HG02571 (cell line): ENCODE results near the gene CNTN1.

Experiments used
- ATAC-seq: cut with Tn5 transposase; IDR thresholded peaks from one replicate; pipeline ENCODE4 v1.9.1; 2021; ENCODE audit warnings: mild to moderate bottlenecking, moderate library complexity; ENCODE audit not compliant: unreplicated experiment

The CNTN1 gene

DNA sequence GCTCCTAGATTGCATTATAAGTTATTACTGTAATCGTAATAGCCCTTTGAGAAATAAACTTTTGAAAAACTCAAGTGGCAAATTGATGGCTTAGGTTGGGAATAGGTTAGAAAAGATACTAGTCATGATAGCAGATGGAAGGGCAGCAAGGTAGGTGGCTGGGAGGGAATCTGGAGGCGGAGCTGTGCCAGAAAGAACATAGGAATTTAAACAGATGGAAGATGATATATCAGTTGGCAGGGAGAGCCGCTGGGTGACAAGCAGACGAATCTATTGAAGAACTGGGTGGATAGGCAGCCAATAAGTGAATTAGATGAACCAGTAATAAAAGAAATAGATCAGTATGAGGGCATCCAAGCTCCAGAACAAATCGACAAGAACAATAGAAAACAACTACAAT, 142.1 kb downstream of the CNTN1 start:
- ATAC-seq, result no peak

DNA sequence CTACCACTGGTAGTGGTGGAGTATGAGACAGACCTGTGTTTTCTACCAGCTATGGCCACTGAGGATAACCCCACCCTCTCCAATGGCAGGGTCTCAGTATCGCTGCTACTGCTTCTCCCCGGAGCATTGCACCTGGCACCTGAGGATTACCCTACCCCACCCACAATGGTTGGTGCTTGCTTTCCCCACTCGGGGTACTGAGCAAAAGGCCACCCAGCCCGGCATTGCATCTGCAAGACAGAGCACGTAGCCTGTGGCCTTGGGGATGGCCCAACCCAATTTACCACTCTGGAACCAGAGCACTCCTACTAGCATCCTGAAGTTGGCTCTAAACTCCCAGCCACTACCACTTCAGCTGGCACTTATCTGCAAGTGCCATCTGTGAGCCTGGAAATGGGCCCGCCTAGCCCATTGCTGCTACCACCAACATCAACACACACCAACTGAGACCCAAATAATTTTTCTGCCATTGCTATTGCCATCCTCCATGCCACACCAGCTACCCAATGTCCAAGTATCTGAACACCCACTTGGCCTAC, 145.7 kb downstream of the CNTN1 start:
- no peak for ATAC-seq

DNA sequence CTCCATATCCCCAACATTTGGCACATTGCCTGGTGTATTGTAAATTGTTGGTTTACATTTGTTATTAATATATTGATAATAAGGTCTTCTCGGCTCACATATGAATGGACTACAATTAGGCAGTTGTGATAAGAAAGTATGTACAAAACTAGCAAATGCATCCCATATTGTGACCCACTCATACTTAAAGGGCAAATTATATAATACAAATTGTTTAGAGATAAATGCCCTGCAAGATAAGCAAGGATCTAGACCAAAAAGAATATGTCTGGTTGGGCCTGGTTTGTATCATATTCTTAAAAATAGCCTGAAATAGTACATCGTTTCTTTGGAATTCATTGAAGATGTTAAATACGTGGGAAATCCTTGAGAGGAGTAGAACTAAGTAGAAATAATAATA, 151.3 kb downstream of the CNTN1 start:
- ATAC-seq, result no peak

DNA sequence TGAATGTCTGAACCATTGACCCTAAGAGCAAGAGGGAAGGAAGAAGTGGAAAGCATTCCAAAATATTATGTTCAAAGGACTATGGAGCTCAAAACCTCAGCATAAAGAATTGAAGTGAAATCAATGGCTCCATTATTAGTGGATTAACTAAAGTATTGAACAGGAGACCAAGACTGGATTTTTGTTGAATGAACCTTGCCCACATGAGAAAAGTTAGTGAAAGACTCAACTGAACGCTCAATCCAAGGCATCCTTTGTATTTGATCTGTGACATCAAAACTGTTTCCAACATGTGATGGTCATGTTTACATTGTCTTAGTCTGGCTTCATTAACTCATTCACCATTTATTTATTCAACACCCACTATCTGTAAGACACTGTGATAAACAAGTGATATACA, 161.0 kb downstream of the CNTN1 start:
- no peak for ATAC-seq

DNA sequence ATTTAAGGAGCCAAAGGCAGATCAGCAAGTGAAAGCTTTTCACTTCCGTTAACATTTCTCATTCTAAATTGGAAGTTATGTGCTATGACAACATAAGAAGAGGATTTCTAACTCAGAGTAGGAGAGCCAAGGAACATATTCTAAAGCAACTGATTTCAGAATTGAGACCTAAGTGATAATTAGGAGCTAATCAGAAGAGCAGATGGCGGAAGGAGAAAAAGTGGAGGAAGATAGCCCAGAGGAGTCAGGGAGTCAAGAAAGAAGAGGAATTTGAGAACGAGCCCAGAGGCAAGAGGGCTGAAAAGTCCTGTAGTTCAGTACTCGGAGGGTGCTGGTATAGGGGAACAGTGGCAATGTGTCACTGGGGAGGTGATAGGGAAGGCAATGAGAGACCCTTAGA, 162.4 kb downstream of the CNTN1 start:
- no peak for ATAC-seq

DNA sequence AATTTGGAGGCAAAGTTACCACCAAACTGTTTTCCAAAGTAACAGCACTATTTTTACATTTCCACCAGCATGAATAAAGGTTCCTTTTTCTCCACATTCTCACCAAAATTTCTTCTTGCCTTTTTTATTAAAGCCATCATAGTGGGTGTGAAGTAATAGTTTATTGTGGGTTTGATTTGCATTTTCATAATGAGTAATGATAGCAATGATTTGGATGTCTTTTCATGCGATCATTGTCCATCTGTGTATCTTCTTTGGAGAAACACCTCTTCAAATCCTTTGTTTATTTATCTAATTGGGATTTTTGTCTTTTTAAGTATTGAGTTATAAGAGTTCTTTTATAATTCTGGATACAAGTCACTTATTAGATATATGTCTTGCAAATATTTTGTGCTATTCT, 172.7 kb downstream of the CNTN1 start:
- ATAC-seq, result no peak

DNA sequence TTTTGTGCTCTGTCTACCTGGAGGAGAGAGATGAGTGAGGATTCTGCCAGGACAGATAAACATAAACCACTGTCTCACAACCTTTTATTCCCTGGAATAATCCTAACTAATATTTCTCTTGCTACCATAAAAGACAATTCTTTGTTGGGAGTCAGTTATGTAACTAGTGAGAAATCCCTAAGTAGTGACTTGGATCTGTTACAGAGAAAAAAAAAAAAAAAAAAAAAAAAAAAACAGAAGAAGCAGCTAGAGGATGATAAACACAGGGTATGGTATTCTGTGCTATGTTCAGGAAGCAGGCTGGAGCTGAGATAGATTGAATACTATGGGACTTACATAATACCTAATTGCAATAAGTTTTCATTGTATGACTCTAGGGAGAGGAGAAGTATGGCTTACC, 178.7 kb downstream of the CNTN1 start:
- ATAC-seq, result no peak

DNA sequence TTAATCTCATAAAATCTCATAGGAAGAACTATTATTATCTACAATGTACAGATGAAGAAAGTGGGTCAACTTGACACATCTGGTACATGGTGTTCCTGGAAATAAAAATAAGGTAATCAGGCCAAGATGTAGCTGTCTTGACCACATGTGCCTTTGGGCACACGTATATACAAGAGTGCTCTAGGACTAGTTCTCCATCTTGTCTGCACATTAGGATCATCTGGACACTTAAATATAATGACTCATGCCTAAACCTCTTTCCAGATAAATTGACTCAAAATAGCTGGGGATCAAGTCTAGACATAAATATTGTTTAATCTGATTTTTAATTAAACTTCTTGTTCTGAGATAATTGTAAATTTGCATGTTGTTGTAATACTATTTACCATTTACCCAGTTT, 182.6 kb downstream of the CNTN1 start:
- ATAC-seq, result no peak

DNA sequence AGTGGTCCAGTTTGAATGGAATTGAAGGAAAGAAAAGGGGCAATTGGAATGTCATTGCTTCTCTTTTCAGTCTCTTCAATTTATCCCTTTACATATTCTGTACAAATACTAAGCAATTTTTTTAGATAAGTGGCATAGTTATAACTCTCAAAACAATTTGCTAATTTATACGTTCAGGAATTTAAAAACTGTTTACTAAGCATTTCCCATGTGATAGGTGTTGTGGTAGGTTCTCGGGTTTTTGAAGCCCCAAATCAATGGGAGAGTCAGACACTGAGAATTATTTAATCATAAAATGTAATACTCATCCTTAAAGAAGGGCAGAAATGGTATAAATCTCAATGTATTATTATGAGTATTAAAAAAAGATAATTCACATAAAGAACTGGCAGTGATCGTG, 197.1 kb downstream of the CNTN1 start:
- ATAC-seq, result no peak

DNA sequence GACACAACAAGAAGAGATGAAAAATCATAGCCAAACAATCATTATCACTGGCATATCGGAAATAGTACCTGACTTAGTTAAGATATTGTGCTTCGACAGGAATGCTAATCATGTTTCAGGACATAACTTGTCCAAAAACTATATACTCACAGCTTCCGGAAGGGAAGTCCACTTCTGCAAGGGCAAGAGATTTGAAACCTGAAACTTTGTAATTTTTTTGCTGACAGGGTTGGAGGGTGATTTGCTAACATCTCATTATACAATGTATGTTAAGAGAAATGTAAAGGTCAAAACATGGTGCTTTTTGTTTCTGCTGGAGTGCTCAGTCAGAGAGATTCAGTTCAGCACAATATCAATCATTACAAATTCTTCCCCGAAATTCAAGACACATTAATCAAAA, 200.3 kb downstream of the CNTN1 start:
- no peak for ATAC-seq

DNA sequence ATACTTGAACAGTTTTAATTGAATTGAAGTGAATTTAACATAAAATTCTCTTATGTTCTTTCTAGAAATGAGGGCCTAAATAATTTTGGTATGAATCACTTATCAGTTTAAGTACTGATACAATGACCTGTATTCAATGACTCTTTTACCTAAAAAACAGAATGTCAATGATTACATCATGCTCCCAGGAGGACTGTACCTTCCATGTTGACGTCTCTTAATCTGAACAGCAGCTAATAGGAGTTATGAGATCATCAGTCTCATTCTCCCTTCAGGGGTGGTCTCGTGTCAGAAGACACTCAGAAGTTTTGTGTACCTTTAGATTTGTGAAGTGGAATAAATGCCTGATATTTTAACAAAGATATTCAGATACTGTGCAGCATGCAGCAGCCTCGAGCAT, 206.3 kb downstream of the CNTN1 start:
- ATAC-seq, result no peak

DNA sequence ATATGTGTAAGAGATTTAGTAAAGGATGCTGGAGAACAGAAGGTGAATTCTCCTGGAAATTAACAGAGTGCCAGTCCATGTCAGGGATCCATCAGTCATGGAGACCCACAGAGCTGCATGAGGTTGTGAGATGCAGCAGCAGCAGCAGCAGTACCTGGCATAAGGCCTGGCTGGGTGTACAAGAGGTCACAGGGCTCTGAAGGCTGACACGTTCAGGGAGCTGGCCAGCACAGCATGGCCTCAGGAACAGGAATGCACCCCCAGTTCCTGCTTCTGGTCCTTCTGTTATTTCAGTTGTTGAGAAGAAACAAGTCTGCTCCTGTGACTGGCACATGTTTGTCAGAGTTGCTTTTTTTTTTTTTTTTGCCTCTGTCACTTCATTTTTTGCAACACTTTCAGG, 210.8 kb downstream of the CNTN1 start:
- ATAC-seq, result no peak

DNA sequence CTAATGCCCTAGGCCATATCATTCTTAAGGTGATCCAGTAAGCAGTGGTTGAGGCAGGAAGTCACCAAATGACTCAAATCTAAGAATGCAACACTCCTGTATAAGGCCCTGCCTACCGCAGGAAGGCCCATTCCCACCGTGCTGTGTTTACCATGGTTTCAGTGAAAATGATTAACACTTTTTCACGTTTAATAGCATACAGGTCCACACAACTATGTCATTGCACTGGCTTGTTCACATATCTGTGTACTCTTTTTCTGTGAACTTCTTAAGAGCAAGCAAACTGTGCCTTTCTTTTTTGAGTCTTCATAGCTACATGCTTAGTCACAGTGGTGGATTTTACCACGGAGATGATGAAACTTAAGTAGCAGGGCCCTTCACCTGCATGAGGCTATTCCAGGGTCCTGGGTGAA, 214.9 kb downstream of the CNTN1 start:
- no peak for ATAC-seq

DNA sequence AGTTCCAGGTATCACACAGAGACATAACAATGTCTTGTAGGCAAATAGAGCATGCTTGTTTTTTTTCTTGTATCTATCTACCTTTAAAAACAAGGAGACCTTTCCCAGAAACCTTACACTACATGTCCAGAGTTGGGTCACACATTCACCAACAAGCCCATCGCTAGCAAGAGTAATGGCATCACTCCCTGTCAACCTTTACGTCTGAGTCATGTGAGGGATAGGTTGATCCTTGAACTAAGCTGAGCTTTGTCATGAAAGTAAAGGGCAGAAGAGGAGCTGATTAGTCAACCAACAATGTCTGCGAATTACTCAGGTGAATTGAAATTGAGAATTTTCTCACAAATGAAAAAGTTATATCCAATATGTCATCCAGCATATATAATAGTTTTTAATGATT, 219.4 kb downstream of the CNTN1 start:
- no peak for ATAC-seq

DNA sequence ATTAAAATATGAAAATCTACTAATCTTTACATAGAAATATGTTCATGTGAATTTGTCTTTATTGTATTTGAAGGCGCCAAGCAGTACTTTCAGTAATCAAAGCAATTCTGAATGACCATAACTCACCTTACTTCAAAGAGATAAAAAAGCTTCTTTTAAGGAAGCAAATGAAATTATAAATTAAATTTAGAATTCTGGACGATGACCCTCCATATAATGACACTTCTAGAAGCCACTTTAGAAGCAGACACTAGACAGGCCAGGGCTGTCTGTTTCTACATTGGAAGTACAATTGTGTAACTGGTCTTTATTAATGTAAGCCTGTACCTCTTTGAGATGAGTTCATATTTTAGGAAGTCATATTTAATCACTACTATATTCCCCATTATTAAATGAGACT, 222.9 kb downstream of the CNTN1 start:
- no peak for ATAC-seq

DNA sequence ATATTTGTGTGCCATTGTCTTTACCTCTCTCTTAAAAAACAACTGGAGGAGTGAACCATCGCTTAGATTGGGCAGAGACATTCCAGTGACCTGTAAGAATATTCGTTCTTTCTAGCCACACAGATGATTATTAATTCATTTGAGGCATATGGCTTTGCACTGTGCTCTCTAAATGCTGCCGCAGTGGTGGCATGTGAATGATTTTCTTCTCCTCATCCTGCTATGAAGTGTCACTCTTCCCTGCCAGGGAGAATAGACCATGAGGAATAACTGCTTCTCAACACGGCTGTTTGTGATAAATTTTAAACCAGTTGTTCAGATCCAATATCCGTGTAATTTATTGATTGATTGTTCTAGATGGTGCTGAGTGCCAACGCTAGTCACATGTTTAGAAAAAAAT, 225.3 kb downstream of the CNTN1 start:
- no peak for ATAC-seq

DNA sequence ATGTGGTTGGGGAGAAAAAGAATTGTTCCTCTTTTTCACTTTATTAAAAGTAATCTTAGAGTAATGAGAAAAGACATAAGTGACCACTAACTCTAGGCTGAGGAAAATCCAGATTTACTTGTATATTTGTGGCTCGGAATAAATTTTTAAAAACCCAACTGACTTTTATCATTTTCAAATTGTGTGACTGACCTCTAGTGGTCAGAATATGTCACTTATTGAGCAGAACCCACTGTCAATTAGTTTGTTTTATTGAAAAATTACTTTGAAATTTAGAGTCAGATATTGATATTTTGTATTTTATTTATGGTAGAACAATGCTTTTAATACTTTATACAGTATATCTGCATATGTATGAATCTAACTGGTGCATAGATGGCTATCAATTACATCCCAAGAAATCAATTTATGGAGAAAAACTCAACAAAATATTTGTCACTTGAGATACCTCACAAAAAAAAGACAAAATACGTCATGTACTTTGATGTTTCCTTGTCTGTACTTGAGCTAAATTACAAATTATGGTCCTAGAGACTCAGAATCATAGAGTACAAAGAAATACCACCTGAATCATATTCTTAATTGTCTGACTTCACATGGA, 229.4 kb downstream of the CNTN1 start:
- ATAC-seq, result no peak

DNA sequence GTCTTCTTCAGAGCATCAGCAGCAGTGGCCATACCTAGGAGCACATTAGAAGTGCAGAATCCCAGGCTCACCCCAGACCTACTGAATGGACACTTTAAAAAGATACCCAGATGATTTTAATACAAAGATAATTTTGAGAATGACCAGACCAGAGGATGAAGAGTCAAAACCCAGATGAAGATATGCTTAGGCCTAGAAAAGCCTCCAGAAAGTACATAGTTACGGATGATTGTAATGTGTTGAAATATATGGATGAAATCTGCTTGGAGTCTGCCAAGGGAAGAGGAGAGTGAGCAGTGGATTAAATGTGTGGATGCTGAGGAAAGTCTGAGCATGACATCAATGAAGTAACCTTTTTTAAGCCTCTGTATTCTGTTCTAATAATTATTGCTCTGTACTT, 245.7 kb downstream of the CNTN1 start:
- no peak for ATAC-seq

DNA sequence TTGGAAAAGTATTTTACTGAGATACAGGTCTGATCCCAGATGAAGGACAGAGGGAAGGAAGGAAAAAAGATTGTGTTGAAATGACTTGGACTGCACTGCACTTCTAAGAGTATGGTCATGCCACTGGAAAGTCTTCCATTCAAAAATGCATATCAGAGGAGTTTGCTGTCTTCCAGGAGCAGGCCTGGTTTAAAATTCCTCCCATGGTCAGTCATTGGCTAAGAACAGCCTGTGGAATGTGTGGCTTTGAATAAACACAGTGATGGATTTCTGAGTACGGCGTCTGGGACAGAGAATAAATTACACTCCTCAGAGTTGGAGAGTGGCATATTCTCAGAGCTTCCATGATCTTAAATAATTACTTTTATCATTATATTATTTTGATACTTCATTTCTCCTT, 250.1 kb downstream of the CNTN1 start:
- ATAC-seq, result no peak

DNA sequence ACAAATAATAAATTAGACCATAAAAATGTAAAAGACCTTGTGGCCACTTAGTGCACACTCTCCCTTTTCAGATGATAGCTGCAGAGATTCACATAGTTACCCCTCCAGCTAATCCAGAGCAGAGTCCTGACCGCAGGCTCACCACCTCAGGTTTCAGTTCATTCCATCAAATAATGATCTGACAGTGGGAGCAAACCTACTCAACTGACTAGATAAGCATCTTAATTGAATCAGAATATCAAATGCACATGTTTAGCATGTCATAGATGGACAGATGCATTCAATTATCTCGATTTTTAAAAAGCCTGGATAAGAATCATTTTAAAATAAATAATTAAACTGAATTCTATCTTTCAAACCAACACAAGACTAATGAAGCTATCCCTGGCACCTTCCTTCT, 253.5 kb downstream of the CNTN1 start:
- ATAC-seq, result no peak

DNA sequence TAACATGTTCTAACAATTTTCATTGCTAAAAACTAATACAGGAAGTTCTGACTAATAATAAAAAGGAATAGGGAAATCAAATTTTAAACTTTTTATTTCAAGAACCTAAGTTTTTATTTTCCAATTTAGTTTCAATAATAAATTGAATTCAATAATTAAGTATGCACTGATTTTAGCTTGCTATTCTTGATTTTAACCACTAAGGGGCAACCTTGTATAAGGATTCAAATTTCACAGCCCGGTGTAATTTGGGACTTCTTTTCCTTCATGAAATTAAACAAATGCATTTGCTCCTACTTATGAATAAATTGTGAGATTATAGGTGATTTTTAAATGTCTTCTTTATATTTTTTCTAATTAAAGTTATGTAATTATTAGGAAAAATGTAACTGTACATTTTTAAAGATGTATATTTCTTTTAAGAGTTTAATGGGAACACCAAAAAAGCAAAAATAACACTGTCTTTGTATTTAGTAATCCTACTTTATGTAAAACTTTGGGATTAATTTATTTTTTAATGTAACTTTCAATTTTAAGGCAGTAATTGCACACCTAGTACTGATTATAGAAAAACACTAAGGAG, 254.5 kb downstream of the CNTN1 start:
- ATAC-seq, result no peak

DNA sequence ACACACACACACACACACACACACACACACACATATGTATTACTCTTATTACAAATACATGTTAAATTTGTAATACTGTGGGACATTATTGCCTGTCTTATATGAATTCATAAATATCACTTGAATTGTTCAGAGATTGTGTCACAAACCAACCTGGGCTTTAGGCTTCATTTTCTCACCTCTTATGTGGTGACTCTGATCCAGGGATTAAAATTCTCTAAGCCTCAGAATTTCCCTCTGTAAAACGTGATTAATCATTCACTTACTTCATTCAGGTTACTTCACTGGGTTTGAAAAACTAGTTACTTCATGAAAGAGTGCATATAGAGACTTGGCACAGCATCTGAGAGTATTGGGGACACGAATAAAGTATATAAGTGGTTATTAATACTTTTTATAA, 255.6 kb downstream of the CNTN1 start:
- ATAC-seq, result no peak

DNA sequence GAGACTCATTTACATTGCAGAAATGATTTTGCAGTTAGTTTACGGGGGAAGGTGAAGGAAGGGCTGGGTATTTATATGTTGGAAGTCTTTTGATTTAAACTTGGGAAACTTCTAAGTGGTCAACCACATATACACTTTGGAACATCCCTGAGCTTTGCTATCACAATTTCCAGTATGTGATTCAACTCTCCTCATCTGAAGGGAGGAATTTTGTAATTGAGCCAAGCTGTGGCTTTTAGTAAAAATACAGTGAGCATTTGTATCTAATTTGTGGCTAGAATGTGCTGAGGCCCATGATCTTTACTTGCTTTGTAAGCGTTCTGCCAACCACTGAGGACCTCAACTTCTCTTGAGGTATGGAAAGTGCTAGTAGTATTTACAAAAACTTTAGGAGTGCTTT, 260.8 kb downstream of the CNTN1 start:
- ATAC-seq, result no peak
